ENCODE measurements around the gene EBF4. TPM values are rescaled to one million over a fixed set of nuclear protein-coding genes. Genes with fewer than 3 reads are reported as not detected.
"Not testable (repeated sequence)": the region's sequence is repeated elsewhere in the genome, so short reads cannot be mapped to it uniquely, and the experiment has no call there.

EBF4 gene
- total RNA-seq, 1 donor from 2014 or later, result 11.4 TPM

DNA sequence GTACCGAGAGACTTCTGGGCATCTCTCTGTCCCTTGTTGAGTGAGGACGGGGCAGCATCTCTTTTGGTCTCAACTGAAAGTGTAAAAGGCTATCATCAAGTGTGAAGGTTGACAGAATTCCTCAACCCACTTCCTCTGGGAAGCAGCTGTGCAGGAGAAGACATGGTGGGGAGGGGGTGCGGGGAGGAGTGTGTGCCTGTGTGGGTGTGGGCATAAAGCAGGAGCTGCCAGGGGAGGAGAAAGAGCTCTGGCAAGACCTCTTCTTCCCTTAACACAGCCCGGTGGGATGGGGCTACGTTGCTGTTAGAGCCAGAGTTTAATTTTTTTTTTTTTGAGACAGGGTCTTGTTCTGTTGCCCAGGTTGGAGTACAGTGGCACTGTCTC lies 76.0 kb downstream of the EBF4 start:
- Mint-ChIP-seq H3K27me3 (ENCODE audit: low read depth) (peaks cover 18% of the 10 kb centered on the region), H3K9me3 (ENCODE audit: low read depth) (no peaks in the 10 kb centered on the region), H3K27ac (ENCODE audit: unreplicated experiment) (no peak overlapping the region), H3K36me3 (ENCODE audit: low read depth) (no peaks in the 10 kb centered on the region), H3K4me3 (ENCODE audit: unreplicated experiment) (no peak overlapping the region), H3K4me1 (ENCODE audit: low read depth) (peaks cover 14% of the 10 kb centered on the region)
- no peak for DNase-seq (ENCODE audit: low spot score)
- TF ChIP-seq, protein P1, sequence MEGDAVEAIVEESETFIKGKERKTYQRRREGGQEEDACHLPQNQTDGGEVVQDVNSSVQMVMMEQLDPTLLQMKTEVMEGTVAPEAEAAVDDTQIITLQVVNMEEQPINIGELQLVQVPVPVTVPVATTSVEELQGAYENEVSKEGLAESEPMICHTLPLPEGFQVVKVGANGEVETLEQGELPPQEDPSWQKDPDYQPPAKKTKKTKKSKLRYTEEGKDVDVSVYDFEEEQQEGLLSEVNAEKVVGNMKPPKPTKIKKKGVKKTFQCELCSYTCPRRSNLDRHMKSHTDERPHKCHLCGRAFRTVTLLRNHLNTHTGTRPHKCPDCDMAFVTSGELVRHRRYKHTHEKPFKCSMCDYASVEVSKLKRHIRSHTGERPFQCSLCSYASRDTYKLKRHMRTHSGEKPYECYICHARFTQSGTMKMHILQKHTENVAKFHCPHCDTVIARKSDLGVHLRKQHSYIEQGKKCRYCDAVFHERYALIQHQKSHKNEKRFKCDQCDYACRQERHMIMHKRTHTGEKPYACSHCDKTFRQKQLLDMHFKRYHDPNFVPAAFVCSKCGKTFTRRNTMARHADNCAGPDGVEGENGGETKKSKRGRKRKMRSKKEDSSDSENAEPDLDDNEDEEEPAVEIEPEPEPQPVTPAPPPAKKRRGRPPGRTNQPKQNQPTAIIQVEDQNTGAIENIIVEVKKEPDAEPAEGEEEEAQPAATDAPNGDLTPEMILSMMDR (IDR thresholded peaks at IDR 0.05), result no peak

DNA sequence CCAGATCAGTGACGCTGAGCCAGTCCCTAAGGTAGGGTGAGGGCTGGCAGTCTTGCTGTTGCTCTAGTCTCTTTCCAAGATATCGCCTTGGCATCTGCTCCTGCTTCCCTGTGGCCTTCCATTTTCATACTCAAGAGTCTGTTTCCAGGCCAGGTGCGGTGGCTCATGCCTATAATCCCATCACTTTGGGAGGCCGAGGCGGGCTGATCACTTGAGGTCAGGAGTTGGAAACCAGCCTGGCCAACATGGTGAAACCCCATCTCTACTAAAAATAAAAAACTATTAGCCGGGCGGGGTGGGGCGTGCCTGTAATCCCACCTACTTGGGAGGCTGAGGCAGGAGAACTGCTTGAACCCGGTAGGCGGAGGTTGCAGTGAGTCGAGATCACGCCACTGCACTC lies 77.5 kb downstream of the EBF4 start:
- peaks cover 14% of the 10 kb centered on the region for H3K4me1 Mint-ChIP-seq (ENCODE audit: low read depth)
- not testable (repeated sequence) for H3K4me3 Mint-ChIP-seq (ENCODE audit: unreplicated experiment); H3K36me3 Mint-ChIP-seq (ENCODE audit: low read depth); H3K27ac Mint-ChIP-seq (ENCODE audit: unreplicated experiment); H3K9me3 Mint-ChIP-seq (ENCODE audit: low read depth)
- H3K27me3 Mint-ChIP-seq (ENCODE audit: low read depth), result peaks cover 15% of the 10 kb centered on the region
- peak; percentile 41 for DNase-seq (ENCODE audit: low spot score)

- peaks cover 19% of the 10 kb centered on the region for H3K27me3 Mint-ChIP-seq (ENCODE audit: low read depth)
- H3K9me3 Mint-ChIP-seq (ENCODE audit: low read depth), result no peaks in the 10 kb centered on the region
- H3K4me1 Mint-ChIP-seq (ENCODE audit: low read depth), result peaks cover 14% of the 10 kb centered on the region
- H3K4me3 Mint-ChIP-seq (ENCODE audit: unreplicated experiment), result no peak overlapping the region
- peak; percentile 55 for DNase-seq (ENCODE audit: low spot score)
- TF ChIP-seq, protein P1 (IDR thresholded peaks at IDR 0.05), result no peak
- H3K27ac Mint-ChIP-seq (ENCODE audit: unreplicated experiment), result no peak overlapping the region
- H3K36me3 Mint-ChIP-seq (ENCODE audit: low read depth), result no peaks in the 10 kb centered on the region
Measured at GRCh38 chr20:2771631-2772080, 79.1 kb downstream of the EBF4 start.

DNA sequence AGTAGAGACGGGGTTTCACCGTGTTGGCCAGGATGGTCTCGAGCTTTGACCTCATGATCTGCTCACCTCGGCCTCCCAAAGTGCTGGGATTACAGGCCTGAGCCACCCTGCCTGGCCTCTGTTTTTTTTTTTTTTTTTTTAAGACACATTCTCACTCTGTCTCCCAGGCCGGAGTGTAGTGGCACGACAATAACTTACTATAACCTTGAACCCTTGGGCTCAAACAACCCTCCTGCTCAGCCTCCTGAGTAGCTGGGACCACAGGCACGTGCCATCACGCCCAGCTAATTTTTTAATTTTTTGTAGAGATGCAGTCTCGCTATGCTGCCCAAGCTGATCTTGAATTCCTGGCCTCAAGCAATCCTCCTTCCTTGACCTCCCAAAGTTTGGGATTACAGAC lies 81.2 kb downstream of the EBF4 start:
- Mint-ChIP-seq H3K4me3 (ENCODE audit: unreplicated experiment) (no peak overlapping the region), H3K36me3 (ENCODE audit: low read depth) (peaks cover 2% of the 10 kb centered on the region), H3K27ac (ENCODE audit: unreplicated experiment) (no peak overlapping the region), H3K4me1 (ENCODE audit: low read depth) (peaks cover under 1% of the 10 kb centered on the region), H3K27me3 (ENCODE audit: low read depth) (peaks cover 30% of the 10 kb centered on the region), H3K9me3 (ENCODE audit: low read depth) (no peaks in the 10 kb centered on the region)
- TF ChIP-seq, protein P1 (IDR thresholded peaks at IDR 0.05), result no peak
- no peak for DNase-seq (ENCODE audit: low spot score)

DNA sequence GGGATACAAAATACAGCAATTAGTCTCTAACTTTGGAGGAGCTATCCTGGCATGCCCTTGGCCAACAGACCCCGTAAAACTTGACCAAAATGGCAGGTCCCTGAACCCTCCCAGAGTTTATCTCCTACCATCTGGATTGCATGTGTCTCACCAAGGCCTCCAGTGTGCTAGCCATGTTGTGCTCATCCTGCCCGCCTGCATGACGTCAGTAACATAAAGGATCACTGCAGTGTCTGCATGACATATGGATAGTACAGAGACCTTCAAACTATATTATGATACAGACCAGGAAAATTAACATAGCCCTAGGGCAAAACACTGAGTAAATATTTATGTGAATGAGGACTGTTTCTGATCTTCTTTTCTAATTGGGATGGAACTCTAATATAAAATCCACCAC lies 82.6 kb downstream of the EBF4 start:
- no peak overlapping the region for H3K27ac Mint-ChIP-seq (ENCODE audit: unreplicated experiment)
- H3K4me3 Mint-ChIP-seq (ENCODE audit: unreplicated experiment), result no peak overlapping the region
- no peaks in the 10 kb centered on the region for H3K9me3 Mint-ChIP-seq (ENCODE audit: low read depth)
- no peaks in the 10 kb centered on the region for H3K4me1 Mint-ChIP-seq (ENCODE audit: low read depth)
- no peak for DNase-seq (ENCODE audit: low spot score)
- H3K27me3 Mint-ChIP-seq (ENCODE audit: low read depth), result peaks cover 38% of the 10 kb centered on the region
- H3K36me3 Mint-ChIP-seq (ENCODE audit: low read depth), result peaks cover 2% of the 10 kb centered on the region
- TF ChIP-seq, protein P1 (IDR thresholded peaks at IDR 0.05), result no peak

GRCh38 chr20:2778602-2779321 lies 86.2 kb downstream of the EBF4 start:
- H3K4me1 Mint-ChIP-seq (ENCODE audit: low read depth), result no peaks in the 10 kb centered on the region
- peaks cover 42% of the 10 kb centered on the region for H3K27me3 Mint-ChIP-seq (ENCODE audit: low read depth)
- peak; percentile 25 for DNase-seq (ENCODE audit: low spot score)
- H3K36me3 Mint-ChIP-seq (ENCODE audit: low read depth), result peaks cover 2% of the 10 kb centered on the region
- no peak overlapping the region for H3K27ac Mint-ChIP-seq (ENCODE audit: unreplicated experiment)
- TF ChIP-seq, protein P1 (IDR thresholded peaks at IDR 0.05), result no peak
- no peaks in the 10 kb centered on the region for H3K9me3 Mint-ChIP-seq (ENCODE audit: low read depth)
- no peak overlapping the region for H3K4me3 Mint-ChIP-seq (ENCODE audit: unreplicated experiment)
